C4-2B (cell line): Measurements from ENCODE around the gene COL6A2.

Experiments used
- H3K27ac ChIP-seq: fragments of 450-650 bp; 2 replicates; pipeline ENCODE4 v1.5.1; 2017
- ZFX ChIP-seq: fragments of 450-650 bp; IDR thresholded peaks from 2 replicates; pipeline ENCODE4 v1.6.1; 2017
- TF ChIP-seq, protein P1 (sequence below): fragments of 450-650 bp; conservative IDR thresholded peaks from 2 replicates; pipeline ENCODE4 v1.5.1; 2017; ENCODE audit warnings: mild to moderate bottlenecking

Gene COL6A2

DNA sequence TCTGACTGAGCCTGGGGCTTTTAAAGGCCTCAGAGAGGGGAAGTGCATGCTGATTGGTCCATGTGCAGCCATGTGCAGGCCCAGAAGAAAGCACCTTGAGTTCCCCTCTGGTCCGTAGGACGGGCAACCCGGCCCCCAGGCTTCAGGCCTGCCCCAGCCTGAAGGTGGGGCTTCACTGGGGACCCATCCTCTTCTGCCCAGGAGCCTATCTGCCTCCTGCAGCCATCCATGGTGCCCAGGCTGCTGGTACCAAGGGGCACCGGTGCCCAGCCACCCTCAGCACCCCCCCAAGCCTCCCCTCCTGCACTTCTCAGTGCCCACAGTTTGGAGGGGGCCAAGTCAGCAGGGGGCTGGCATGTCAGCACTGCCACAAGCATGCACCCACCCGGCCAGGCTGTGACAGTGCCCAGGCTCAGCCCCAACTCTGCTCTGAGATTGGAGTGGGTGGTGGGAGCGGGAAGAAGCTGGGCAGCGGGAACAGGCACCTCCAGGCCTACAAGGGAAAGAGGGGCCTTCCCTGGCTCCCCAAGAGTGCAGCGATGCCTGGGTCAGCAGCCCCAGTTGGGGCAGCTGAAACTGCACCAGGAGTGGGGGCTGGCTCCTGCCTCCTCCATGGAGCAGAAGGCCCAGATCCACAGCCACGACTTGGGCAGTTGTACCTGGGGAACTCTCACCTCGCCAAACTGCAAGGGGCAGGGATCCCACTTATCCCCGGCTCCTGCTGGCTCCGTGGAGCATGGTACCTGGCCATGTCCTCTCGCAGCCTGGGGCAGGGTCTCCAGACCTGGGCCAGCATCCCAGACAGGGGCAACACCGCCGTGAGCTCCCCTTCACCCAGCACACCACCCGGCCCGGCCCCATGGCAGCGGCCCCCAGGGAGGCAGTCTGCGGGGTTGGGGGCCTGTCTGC, 11.7 kb downstream of the COL6A2 start:
- TF ChIP-seq ZFX, result no peak
- TF ChIP-seq, protein P1, sequence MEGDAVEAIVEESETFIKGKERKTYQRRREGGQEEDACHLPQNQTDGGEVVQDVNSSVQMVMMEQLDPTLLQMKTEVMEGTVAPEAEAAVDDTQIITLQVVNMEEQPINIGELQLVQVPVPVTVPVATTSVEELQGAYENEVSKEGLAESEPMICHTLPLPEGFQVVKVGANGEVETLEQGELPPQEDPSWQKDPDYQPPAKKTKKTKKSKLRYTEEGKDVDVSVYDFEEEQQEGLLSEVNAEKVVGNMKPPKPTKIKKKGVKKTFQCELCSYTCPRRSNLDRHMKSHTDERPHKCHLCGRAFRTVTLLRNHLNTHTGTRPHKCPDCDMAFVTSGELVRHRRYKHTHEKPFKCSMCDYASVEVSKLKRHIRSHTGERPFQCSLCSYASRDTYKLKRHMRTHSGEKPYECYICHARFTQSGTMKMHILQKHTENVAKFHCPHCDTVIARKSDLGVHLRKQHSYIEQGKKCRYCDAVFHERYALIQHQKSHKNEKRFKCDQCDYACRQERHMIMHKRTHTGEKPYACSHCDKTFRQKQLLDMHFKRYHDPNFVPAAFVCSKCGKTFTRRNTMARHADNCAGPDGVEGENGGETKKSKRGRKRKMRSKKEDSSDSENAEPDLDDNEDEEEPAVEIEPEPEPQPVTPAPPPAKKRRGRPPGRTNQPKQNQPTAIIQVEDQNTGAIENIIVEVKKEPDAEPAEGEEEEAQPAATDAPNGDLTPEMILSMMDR, result no peak
- H3K27ac ChIP-seq, result no peak overlapping the region

DNA sequence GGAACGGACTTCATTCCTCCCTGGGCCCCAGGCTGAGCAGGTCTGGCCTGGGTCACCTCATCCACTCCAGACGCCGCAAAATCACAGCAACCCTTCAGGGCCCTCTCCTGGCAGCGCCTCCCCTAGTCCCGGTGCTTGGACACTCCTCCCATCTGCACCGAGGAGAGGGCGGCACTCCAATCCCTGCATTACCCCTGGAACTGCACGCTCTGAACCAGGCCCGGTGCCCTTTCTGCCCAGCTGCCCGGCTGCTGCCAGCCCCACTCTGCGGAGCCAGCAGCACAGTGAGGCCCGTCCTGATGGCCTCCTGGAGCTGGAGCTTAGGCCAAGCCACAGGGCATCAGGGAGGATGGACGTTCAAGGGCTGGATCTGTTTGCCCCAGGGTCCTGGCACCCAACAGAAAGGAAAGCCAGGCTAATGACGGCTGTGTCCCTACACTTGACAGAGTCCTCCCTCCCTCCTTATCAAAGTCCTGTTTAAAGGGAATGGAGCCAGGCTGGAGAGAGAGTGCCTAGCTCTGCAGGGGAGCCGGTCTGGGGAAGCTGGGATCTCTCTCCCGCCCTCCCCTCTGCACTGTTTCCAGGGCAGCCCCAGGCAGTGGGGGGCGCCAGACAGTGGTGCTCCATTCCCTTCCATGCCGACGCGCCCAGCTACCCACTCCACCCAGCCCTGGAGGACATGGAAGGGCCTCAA, 12.7 kb downstream of the COL6A2 start:
- TF ChIP-seq, protein P1, result no peak
- H3K27ac ChIP-seq, result no peak overlapping the region

DNA sequence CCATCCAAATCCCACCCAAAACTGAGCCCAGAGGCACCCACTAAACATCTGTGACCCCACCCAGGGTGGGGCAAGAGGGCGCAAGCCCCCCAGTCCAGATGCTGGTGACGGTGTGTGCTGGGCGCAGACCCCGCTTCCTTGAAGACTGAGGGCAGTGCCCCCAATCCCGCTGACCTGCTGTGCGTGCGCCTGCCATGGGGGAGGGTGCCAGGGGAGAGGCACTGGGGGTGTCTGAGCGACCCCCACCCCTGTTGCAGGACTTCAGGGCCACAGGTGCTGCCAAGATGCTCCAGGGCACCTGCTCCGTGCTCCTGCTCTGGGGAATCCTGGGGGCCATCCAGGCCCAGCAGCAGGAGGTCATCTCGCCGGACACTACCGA, 13.3 kb downstream of the COL6A2 start:
- no peak overlapping the region for H3K27ac ChIP-seq
- TF ChIP-seq, protein P1, result no peak
- no peak for TF ChIP-seq ZFX

DNA sequence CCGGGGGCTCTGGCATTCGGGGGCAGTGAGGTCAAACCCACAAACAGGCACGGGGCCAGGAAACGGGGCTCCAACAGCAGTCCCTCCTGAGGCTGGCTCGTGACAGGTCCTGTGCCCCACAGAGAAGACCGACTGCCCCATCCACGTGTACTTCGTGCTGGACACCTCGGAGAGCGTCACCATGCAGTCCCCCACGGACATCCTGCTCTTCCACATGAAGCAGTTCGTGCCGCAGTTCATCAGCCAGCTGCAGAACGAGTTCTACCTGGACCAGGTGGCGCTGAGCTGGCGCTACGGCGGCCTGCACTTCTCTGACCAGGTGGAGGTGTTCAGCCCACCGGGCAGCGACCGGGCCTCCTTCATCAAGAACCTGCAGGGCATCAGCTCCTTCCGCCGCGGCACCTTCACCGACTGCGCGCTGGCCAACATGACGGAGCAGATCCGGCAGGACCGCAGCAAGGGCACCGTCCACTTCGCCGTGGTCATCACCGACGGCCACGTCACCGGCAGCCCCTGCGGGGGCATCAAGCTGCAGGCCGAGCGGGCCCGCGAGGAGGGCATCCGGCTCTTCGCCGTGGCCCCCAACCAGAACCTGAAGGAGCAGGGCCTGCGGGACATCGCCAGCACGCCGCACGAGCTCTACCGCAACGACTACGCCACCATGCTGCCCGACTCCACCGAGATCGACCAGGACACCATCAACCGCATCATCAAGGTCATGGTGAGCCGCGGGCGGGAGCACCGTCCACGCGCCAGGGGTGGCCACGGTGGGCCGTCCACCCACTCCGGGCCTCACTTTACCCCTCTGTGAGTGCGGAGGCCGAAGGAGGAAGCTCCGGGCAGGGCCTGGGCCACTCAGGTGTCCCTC, 14.2 kb downstream of the COL6A2 start:
- no peak for TF ChIP-seq ZFX
- TF ChIP-seq, protein P1, result no peak
- no peak overlapping the region for H3K27ac ChIP-seq

DNA sequence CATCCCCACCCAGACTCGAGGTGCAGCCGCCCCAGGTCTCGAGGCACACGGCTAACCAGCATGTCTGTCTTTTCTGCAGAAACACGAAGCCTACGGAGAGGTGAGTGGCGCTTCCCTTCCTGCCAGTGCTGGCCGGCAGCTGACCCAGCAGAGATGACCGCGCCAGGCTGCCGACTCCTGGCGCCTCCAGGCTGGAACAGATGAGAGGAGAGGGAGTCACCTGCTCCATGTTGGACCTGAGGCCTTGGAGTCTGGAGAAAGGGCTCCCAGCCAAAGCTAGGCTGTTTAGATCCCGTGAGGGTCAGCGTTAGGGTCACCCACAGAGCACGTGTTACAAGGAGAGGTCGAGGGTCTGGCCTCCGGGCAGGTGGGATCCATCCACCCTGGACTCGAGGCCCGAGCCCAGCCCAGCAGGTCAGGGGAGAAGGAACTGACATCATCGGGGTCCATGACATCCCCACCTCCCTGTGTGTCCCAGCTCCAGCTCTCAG, 14.9 kb downstream of the COL6A2 start:
- TF ChIP-seq, protein P1, result no peak
- no peak for TF ChIP-seq ZFX
- H3K27ac ChIP-seq, result no peak overlapping the region

DNA sequence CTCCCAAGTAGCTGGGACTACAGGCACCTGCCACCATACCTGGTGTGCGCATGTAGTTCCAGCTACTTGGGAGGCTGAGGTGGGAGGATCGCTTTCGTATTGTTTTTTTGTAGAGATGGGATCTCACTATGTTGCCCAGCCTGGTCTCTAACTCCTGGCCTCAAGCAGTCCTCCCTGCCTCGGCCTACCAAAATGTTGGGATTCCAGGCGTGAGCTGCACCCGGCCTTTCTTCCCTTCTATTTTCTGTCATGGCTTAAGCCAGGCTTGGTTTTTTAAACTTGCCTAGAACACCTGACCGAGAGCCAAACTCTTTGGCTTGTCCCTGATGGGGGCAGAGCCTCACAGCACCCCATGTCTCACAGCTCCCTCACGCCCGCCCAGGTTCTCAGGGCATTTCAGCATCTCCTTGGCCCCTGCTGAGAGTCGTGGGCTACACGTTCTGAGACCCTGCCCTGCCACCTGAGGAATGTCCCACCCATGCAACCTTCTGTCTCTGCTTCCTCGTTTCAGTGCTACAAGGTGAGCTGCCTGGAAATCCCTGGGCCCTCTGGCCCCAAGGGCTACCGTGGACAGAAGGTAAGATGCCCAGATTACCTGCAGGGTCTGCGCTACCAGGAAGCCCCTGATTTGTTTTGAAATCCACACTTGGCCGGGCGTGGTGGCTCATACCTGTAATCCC, 15.7 kb downstream of the COL6A2 start:
- H3K27ac ChIP-seq, result no peak overlapping the region
- TF ChIP-seq ZFX, result no peak
- TF ChIP-seq, protein P1, result no peak
